Measurements from ENCODE around the gene SIGLEC9. TPM values are rescaled to one million over a fixed set of nuclear protein-coding genes. Genes with fewer than 3 reads are reported as not detected.

SIGLEC9 gene
- total RNA-seq, 2 donors from 2014 or later: 0.33 to 1.3 TPM

- Histone ChIP-seq H3K9me3 (no peaks in the 10 kb centered on the region), H3K4me1 (no peaks in the 10 kb centered on the region), H3K27me3 (no peaks in the 10 kb centered on the region), H3K4me3 (no peak overlapping the region), H3K27ac (no peak overlapping the region), H3K36me3 (replicated peaks in 1 of 2; ENCODE audit: insufficient read depth in 1 of 2, low read depth in 2 of 2) (no peaks in the 10 kb centered on the region)
- WGBS, 2 donors: 43 to 55% methylated on average over 2 to 3 of the region's 4 CpGs
- TF ChIP-seq POLR2A (IDR thresholded peaks at IDR 0.05) (no peak), CTCF (IDR thresholded peaks at IDR 0.05) (no peak)
- no peak for ATAC-seq
- no peak for DNase-seq
- intact Hi-C loops (cut with DNase I): no loop called here
Measured at GRCh38 chr19:51145916-51146493, 21.3 kb downstream of the SIGLEC9 start.

- no peak overlapping the region for H3K27ac ChIP-seq
- 84 to 88% methylated on average over 7 of the region's 7 CpGs for WGBS, 2 donors
- DNase-seq: no peak
- H3K27me3 ChIP-seq: no peaks in the 10 kb centered on the region
- no peaks in the 10 kb centered on the region for H3K9me3 ChIP-seq
- no peaks in the 10 kb centered on the region for H3K36me3 ChIP-seq (replicated peaks in 1 of 2; ENCODE audit: insufficient read depth in 1 of 2, low read depth in 2 of 2)
- no peaks in the 10 kb centered on the region for H3K4me1 ChIP-seq
- TF ChIP-seq CTCF (IDR thresholded peaks at IDR 0.05): no peak
- no peak for TF ChIP-seq POLR2A (IDR thresholded peaks at IDR 0.05)
- intact Hi-C loops (cut with DNase I): no loop called here
- no peak overlapping the region for H3K4me3 ChIP-seq
- no peak for ATAC-seq
Measured at GRCh38 chr19:51146751-51147150, 22.0 kb downstream of the SIGLEC9 start.

- Histone ChIP-seq H3K36me3 (replicated peaks in 1 of 2; ENCODE audit: insufficient read depth in 1 of 2, low read depth in 2 of 2) (no peaks in the 10 kb centered on the region), H3K4me1 (no peaks in the 10 kb centered on the region), H3K27ac (no peak overlapping the region), H3K9me3 (no peaks in the 10 kb centered on the region), H3K27me3 (no peaks in the 10 kb centered on the region), H3K4me3 (no peak overlapping the region)
- 45 to 60% methylated on average over 1 of the region's 1 CpG for WGBS, 2 donors
- TF ChIP-seq POLR2A (IDR thresholded peaks at IDR 0.05): no peak
- TF ChIP-seq CTCF (IDR thresholded peaks at IDR 0.05): no peak
- DNase-seq (no peak), ATAC-seq (no peak)
- intact Hi-C loops (cut with DNase I): no loop called here
Measured at GRCh38 chr19:51147663-51148062, 23.0 kb downstream of the SIGLEC9 start.

- no peaks in the 10 kb centered on the region for H3K27me3 ChIP-seq
- intact Hi-C loops (cut with DNase I): no loop called here
- no peak for TF ChIP-seq POLR2A (IDR thresholded peaks at IDR 0.05)
- no peak for TF ChIP-seq CTCF (IDR thresholded peaks at IDR 0.05)
- no peaks in the 10 kb centered on the region for H3K4me1 ChIP-seq
- no peaks in the 10 kb centered on the region for H3K9me3 ChIP-seq
- no peak overlapping the region for H3K27ac ChIP-seq
- 46 to 67% methylated on average over 3 of the region's 3 CpGs for WGBS, 2 donors
- H3K36me3 ChIP-seq (replicated peaks in 1 of 2; ENCODE audit: insufficient read depth in 1 of 2, low read depth in 2 of 2): no peaks in the 10 kb centered on the region
- ATAC-seq (no peak), DNase-seq (no peak)
- no peak overlapping the region for H3K4me3 ChIP-seq
Measured at GRCh38 chr19:51148580-51148979, 23.9 kb downstream of the SIGLEC9 start.

GRCh38 chr19:51150627-51151026, 25.9 kb downstream of the SIGLEC9 start:
- no peaks in the 10 kb centered on the region for H3K27me3 ChIP-seq
- intact Hi-C loops (cut with DNase I): no loop called here
- no peaks in the 10 kb centered on the region for H3K36me3 ChIP-seq (replicated peaks in 1 of 2; ENCODE audit: insufficient read depth in 1 of 2, low read depth in 2 of 2)
- no peak overlapping the region for H3K27ac ChIP-seq
- no peaks in the 10 kb centered on the region for H3K9me3 ChIP-seq
- DNase-seq (no peak), ATAC-seq (no peak)
- H3K4me3 ChIP-seq: no peak overlapping the region
- 48 to 53% methylated on average over 3 of the region's 3 CpGs for WGBS, 2 donors
- TF ChIP-seq CTCF (IDR thresholded peaks at IDR 0.05) (no peak), POLR2A (IDR thresholded peaks at IDR 0.05) (no peak)
- H3K4me1 ChIP-seq: no peaks in the 10 kb centered on the region
